ENCODE data around the gene ABHD10.

Gene ABHD10

DNA sequence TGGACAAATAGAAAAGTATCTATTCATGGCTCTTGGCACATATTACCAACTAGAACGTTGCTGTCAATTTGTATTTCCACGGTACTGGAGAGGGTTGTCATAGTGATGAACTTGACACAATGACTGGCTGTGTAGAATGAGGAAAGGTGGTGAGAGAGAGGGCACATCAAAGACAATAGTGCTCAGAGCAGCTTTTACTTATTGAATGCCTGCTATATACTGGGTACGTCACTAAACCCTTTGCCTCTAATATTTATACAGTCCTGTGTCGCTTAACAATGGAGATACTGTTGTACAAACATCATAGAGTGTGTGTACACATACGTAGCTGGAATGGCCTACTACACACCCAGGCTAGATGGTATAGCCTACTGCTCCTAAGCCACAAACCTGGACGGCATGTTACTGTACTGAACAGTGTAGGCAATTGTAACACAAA, 64.0 kb downstream of the ABHD10 start:
- Histone ChIP-seq H3K27ac (ENCODE audit: low read length) (no peak overlapping the region), H3F3A (ENCODE audit: insufficient read depth, low read length) (no peaks in the 10 kb centered on the region), H3K79me2 (ENCODE audit: low read length) (no peaks in the 10 kb centered on the region), H2AFZ (ENCODE audit: low read length) (no peak overlapping the region), H3K9me3 (replicated peaks; ENCODE audit: insufficient read depth, low read length) (no peaks in the 10 kb centered on the region), H3K9ac (ENCODE audit: low read length) (no peak overlapping the region), H3K9me2 (replicated peaks; ENCODE audit: insufficient read depth, low read length) (no peaks in the 10 kb centered on the region), H4K20me1 (ENCODE audit: insufficient read depth, low read length) (no peaks in the 10 kb centered on the region), H3K27me3 (replicated peaks; ENCODE audit: insufficient read depth, low read length) (no peaks in the 10 kb centered on the region), H3K4me2 (ENCODE audit: low read depth, low read length) (no peak overlapping the region), H3K4me1 (ENCODE audit: low read length) (peaks cover 17% of the 10 kb centered on the region), H3K36me3 (replicated peaks; ENCODE audit: insufficient read depth, low read length) (no peaks in the 10 kb centered on the region), H3K4me3 (ENCODE audit: low read length) (no peak overlapping the region)
- DNase-seq, result no peak
- TF ChIP-seq EZH2 (optimal IDR thresholded peaks at IDR 0.05; ENCODE audit: low read depth, low read length) (no peak), EZH2phosphoT487 (IDR thresholded peaks at IDR 0.05; ENCODE audit: low read length) (no peak)
- TF ChIP-seq, protein P1, sequence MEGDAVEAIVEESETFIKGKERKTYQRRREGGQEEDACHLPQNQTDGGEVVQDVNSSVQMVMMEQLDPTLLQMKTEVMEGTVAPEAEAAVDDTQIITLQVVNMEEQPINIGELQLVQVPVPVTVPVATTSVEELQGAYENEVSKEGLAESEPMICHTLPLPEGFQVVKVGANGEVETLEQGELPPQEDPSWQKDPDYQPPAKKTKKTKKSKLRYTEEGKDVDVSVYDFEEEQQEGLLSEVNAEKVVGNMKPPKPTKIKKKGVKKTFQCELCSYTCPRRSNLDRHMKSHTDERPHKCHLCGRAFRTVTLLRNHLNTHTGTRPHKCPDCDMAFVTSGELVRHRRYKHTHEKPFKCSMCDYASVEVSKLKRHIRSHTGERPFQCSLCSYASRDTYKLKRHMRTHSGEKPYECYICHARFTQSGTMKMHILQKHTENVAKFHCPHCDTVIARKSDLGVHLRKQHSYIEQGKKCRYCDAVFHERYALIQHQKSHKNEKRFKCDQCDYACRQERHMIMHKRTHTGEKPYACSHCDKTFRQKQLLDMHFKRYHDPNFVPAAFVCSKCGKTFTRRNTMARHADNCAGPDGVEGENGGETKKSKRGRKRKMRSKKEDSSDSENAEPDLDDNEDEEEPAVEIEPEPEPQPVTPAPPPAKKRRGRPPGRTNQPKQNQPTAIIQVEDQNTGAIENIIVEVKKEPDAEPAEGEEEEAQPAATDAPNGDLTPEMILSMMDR (IDR thresholded peaks at IDR 0.05; ENCODE audit: low read length), result no peak
